Uterus (tissue), 2 donors: ENCODE data around the gene YWHAQ.

Experiments used
- POLR2A ChIP-seq, 2 donors: fragments of 450-650 bp; IDR thresholded peaks; one replicate each; pipeline ENCODE4 v1.6.1; 2016; ENCODE audit warnings: antibody characterized with exemption in 2 of 2, mild to moderate bottlenecking in 1 of 2, moderate library complexity in 1 of 2
- TF ChIP-seq, protein P1 (sequence below), 4 experiments: fragments of 200-600 bp in 2 of 4; fragments of 450-650 bp in 2 of 4; sonication (generic) in 2 of 4; IDR thresholded peaks; one replicate each; pipeline ENCODE4 v1.5.1; 2016 to 2019; ENCODE audit warnings: antibody characterized with exemption in 4 of 4, mild to moderate bottlenecking in 2 of 4, moderate library complexity in 1 of 4

DNA sequence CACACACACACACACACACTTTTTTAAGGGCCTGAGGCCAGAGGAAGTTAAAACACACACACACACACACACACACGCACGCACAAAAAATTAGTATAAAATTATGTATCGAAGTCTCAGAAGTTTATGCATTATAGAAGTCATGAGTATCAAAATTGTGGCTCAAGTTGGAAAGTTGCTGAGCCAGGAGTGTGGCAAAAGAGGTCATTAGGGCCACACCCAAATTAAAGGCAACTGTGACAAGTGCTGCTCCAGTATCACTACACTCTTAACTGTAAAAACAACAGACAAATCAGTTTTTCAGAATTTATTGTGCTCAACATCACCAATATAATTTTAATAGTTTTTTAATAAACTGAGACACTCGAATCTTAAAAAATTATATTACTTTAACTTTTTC lies 36.9 kb downstream of the YWHAQ start:
- no peak for TF ChIP-seq POLR2A (IDR thresholded peaks at IDR 0.05)
- TF ChIP-seq, protein P1, sequence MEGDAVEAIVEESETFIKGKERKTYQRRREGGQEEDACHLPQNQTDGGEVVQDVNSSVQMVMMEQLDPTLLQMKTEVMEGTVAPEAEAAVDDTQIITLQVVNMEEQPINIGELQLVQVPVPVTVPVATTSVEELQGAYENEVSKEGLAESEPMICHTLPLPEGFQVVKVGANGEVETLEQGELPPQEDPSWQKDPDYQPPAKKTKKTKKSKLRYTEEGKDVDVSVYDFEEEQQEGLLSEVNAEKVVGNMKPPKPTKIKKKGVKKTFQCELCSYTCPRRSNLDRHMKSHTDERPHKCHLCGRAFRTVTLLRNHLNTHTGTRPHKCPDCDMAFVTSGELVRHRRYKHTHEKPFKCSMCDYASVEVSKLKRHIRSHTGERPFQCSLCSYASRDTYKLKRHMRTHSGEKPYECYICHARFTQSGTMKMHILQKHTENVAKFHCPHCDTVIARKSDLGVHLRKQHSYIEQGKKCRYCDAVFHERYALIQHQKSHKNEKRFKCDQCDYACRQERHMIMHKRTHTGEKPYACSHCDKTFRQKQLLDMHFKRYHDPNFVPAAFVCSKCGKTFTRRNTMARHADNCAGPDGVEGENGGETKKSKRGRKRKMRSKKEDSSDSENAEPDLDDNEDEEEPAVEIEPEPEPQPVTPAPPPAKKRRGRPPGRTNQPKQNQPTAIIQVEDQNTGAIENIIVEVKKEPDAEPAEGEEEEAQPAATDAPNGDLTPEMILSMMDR (IDR thresholded peaks at IDR 0.05), result no peak
